ENCODE measurements around the gene ATP6V1G2.

ATP6V1G2 gene

DNA sequence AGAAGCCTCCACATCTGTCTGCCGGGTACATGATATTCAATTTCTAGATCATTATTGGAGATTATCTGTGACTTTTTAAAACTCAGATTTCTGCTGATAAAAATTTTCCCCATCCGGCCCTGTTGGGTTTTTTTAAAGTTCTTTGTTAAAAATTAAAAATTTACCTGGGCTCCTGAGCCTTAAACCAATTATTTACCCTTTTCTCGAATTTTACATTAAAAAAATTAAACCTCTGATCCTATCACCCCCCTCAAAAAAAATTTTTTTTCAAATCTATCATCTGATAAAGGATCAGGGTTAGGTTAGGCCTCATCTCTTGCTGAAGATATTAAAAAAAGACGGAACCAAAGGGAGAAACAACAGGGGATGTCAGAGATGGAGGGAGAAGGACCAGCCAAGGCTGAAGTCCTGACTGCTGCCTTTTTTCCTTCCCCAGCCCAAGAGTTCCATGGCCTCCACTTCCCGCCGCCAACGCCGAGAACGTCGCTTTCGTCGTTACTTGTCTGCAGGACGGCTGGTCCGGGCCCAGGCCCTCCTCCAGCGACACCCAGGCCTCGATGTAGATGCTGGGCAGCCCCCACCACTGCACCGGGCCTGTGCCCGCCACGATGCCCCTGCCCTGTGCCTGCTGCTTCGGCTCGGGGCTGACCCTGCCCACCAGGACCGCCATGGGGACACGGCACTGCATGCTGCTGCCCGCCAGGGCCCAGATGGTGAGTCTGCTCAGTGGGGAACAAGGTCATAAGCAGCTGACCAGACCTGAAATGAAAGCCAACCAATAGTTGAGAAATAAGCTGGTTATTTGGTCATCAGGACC is 1.5 kb upstream of the ATP6V1G2 start:
- no peak for DNase-seq (ENCODE audit: low read depth)

DNA sequence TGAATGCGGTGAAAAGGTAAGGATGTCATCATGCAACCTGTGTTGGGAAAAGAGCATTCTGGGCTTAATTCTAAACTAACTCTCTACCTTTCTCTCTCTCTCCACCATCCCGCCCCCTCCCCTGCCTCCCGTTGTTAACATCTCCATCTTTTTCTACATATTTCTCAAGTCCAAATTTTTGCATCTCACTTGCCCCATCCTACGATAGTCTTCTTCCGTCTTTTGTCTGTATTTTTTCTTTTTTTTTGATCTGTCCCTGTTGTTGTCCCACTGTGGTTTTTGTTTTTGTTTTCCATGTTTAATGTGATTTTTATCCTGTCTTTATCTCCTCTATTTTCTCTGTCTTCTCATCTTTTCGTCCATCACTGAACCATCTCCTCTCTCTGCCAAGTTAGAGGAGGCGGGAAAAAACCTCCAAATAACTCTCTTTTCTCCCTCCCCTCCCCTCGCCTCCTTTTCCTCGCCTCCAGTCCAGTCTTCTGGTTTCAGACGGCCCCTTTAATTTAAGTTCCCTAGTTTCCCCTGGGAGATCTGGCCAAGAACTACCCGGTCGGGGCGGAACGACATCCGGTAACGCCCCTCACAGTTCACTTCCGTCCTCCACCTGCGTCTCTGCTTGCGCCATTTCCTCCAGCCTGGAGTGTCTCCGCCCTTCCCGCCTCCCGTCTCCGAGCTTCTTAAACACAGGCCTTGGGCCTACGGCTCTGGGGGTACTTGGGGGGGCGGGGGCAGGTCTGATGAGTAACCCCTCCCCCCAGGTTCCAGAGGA is 734 bp upstream of the ATP6V1G2 start, which contains the start of gene NFKBIL1:
TSS of gene NFKBIL1 (plus strand) at position 651 of the 769 bp plus-strand sequence. CDS start at position 738, 87 bp downstream.
- peak; percentile 89 for DNase-seq (ENCODE audit: low read depth)

DNA sequence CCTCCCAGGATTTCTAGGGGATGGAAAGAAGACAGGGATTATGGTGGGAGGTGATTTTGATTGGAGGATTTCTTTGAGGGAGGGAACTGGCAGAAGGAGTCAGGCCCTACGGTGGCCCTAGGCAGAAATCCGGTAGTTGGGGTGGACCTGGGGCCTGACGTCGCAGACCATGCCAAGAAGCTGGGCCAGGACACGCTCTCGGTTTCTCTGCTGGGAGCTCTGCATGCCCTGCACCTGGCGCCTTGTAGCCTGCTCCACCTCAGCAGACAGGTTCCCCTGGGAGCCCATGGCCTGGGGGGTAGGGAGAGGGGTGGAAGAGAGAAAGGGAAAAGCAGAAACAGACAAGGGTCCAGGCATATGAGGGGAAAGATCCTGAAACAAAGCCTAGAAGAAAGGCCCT is 1.1 kb downstream of the ATP6V1G2 start:
- no peak for DNase-seq (ENCODE audit: low read depth)

DNA sequence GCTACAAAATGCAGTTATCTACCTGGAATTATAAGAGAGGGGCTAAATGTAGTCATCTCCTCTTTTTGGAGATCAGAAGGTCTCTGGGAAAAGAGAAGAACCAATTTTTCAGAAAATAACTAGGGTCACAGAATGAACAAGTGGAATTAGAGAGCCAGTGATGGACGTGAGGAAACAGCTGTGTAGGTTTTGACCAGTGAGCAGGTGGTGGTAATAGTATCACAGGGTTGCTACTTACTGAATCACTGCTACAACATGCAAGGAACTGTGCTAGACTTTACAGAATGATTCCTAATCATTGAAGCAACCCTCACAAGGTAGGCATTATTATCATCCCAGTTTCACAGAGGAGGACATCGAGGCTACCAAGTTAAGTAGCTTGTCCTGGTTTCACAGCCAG is 1.7 kb downstream of the ATP6V1G2 start:
- DNase-seq (ENCODE audit: low read depth): no peak

- no peak for DNase-seq (ENCODE audit: low read depth)
Observed at GRCh38 chr6:31543639-31544038, 2.8 kb downstream of the ATP6V1G2 start.

- DNase-seq (ENCODE audit: low read depth): peak; percentile 82
Observed at GRCh38 chr6:31541658-31542521, 4.5 kb downstream of the ATP6V1G2 start, which contains the start of gene DDX39B. Gene DDX39B (minus strand): TSS chr6:31542003. CDS start chr6:31540532, 1,471 bp downstream.

DNA sequence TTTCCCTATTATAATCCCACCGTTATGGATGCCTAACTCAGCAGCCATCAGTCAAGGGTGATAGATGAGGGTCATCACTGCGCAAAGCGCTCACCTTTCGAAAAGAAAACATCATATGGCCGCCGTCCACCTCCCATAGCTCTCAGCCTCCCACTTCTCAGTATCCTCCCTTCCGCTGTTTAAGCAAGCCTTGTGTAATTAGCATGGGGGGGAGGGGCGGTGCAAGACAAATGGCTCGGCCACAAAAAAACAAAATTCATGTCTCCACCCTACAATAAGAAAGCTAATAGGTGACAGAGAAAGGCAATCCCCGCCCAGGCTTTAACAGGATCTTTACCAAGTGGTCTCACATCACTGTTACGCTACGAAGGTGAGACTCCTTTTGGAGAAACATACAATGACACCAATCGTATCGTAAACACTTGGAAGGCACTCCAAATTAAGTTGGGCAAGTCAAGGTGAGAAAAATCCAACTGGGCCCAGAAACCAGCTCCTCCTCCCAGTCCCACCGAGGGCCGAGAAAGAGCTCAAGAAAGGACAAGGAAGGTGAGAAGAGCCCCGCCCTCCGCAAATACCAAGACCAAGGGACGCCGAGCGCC is 5.2 kb downstream of the ATP6V1G2 start:
- DNase-seq (ENCODE audit: low read depth): no peak

DNA sequence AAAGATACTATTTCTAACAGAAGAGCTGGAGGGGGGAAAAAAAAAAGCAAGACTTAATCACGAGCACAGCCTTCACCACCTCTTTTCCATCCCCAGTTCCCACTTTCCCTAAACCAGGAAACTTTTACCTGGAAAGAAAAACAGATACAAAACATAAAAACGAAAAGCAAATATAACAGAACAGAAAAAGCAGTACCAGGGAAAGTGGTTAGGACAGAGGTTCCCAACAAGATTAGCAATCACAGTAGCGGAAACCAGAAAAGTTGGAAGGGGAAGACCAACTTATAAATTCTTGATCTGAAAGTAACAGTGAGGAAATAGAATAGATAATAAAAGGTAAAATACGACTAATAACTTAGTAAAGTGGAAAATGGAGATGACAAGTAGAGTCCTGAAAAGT is 5.8 kb downstream of the ATP6V1G2 start:
- no peak for DNase-seq (ENCODE audit: low read depth)

DNA sequence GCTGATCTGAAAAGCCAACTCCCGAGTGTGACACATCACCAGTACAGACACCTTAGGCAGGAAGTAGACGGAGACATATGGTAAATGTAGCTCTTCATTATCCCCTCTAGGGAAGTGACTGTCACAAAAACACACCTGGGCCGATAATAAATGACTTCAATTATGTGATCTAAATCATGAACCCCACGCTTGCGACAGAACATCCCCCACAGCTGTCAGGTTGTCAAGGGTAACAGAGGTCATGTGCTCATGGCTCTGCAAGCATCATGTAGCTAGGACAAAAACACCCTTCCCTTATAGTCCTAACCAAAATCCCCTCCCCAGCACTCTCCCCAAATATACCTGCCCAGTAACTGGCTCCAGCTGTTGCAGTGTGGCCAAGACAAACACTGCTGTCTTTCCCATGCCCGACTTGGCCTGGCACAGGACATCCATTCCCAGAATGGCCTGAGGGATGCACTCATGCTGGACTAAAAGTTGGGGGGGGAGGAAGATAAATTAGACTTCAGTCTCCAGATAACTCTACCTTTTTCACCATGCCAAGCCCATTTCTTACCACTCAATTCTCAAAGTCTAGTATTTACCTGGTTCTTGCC is 7.5 kb downstream of the ATP6V1G2 start:
- no peak for DNase-seq (ENCODE audit: low read depth)

DNA sequence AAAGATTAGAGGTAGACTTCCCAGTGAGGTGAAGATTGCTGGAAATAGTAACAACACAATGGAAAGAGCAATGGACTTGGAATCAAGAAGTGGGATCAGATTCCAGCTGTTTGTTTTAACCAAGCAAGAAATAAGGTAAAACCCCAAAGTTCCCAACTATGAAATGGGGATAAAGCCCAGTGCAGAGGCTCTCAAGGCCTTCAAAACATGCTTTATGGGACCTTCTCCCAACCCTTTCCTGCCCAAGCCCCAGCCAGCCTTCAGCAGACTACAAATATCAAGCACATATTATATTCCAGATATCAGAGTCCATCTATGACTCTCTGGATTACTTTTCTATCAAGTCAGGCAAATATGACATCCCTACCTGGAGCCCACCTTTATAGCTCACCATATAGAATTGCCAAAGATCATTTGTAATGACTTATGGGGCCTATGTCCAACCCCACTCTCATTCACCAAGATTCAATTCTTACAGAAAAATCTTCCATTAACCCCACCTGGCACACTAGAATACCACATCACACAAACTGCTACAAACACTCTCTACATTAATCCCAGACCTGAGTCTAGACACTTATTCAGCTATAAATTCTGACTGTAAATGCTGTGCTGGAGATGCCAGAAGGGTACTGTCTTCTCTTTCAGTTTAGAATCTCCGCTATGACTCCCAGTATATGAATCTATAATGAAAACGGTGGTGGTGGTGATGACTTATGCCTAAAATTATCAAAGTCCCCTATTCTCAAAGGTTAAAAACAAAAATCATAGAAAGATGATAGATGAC is 10.7 kb downstream of the ATP6V1G2 start:
- no peak for DNase-seq (ENCODE audit: low read depth)

- DNase-seq (ENCODE audit: low read depth): no peak
Observed at GRCh38 chr6:31534521-31535040, 11.8 kb downstream of the ATP6V1G2 start.

GRCh38 chr6:31534011-31534410 is 12.4 kb downstream of the ATP6V1G2 start:
- no peak for DNase-seq (ENCODE audit: low read depth)

- DNase-seq (ENCODE audit: low read depth): no peak
Observed at GRCh38 chr6:31533455-31533841, 13.0 kb downstream of the ATP6V1G2 start.

- no peak for DNase-seq (ENCODE audit: low read depth)
Observed at GRCh38 chr6:31532644-31533454, 13.6 kb downstream of the ATP6V1G2 start.

DNA sequence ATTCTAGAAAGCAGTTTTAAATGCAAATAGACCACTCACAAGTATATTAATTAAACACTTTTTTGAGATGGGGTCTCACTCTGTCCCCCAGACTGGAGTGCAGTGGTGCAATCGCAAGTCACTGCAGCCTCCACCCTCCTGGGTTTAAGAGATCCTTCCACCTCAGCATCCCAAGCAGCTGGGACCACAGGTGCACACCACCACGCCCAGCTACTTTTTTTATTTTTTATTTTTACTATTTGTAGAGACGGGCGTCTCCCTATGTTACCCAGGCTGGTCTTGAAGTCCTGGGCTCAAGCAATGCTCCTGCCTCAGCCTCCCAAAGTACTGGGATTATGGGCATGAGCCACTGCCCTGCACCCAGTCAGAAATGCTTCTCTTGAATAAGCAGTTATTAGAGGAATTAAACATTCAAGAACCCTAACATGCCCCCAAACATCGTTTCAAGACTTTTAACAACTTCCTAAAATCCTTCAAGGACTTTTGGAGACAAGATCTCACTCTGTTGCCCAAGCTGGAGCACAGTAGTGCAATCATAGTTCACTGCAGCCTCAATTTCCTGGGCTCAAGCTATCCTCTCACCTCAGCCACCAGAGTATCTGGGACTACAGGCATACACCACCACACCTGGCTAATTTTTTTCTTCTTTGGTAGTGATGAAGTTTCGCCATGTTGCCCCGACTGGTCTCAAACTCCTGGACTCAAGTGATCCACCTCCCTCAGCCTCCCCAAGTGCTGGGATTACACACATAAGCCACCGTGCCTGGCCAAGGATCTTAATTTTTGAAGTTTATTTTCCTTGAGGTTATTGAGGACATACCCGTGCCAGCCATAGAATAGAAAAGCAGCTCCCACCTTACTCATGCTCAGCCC is 14.4 kb downstream of the ATP6V1G2 start:
- no peak for DNase-seq (ENCODE audit: low read depth)

DNA sequence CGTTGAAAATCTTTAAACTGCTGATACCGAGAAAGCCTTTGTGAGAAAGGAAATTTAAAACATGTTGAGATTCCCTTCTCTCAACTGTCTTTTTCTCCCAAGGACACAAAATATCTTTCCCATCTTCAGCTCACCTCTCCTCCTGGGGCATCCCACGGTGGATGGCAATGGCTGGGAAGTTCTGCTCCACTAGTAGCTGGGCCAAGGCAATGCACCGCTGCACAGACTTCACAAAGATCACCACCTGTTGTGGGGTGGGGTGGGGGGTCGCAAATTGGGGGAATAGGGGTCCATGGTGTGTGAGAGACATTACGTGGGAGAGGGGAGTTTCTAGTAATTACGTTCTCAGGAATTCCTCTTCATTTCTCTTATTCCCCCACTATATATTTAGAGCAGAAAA is 15.2 kb downstream of the ATP6V1G2 start:
- no peak for DNase-seq (ENCODE audit: low read depth)

DNA sequence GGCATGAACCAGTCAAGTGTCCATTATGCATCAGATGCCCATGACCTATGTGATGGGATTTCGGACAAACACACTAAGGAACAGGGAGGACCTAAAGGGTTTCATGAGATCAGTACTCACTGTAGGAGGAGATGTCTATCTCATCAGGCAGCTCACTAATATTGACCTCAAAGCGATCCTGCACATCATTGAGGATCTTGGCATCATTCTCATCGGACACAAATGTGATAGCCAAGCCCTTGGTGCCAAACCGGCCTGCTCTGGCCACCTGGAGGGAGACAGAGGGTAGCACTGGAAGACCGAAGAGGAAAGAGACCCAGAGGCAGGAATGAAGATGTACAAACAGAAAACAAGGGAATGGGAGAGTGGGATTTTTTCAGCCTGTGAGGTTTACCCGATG is 15.7 kb downstream of the ATP6V1G2 start:
- no peak for DNase-seq (ENCODE audit: low read depth)
